GM21576 (cell line): Measurements from ENCODE around the gene TMEFF2.

Experiments used
- ATAC-seq: cut with Tn5 transposase; IDR thresholded peaks from one replicate; pipeline ENCODE4 v1.9.1; 2021; ENCODE audit warnings: mild to moderate bottlenecking, moderate library complexity; ENCODE audit not compliant: unreplicated experiment

TMEFF2 gene

DNA sequence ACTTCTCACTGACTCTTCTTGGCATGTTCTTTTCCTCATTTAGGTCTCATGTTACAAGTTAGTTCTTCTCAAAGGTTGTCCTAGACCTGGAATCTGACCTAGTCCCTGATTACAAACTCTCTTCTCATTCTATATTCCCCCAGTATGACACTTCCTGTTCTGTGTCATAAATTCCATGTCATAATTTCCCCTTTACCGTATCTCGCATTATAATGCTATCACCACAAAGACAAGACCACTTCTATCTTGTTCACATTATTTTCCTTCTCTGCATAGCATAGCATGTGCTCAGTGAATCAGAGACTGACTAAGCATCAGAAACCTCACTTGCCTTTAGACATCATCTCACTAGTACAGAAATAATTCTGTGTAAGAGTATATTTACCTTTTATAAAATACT lies 284.2 kb downstream of the TMEFF2 start:
- no peak for ATAC-seq

DNA sequence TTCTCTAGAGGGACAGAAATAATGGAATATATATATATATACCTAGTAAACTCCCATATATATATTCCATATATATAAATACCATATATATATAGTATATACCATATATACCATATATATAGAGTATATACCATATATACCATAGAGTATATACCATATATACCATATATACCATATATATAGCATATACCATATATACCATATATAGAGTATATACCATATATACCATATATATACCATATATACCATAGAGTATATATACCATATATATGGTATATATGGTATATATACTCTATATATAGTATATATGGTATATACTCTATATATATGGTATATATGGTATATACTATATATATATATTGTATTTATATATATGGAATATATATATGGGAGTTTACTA lies 285.9 kb downstream of the TMEFF2 start:
- ATAC-seq: no peak

GRCh38 chr2:191907545-191907944 lies 287.2 kb downstream of the TMEFF2 start:
- ATAC-seq: no peak

- no peak for ATAC-seq
Measured at GRCh38 chr2:191907091-191907490, 287.6 kb downstream of the TMEFF2 start.

DNA sequence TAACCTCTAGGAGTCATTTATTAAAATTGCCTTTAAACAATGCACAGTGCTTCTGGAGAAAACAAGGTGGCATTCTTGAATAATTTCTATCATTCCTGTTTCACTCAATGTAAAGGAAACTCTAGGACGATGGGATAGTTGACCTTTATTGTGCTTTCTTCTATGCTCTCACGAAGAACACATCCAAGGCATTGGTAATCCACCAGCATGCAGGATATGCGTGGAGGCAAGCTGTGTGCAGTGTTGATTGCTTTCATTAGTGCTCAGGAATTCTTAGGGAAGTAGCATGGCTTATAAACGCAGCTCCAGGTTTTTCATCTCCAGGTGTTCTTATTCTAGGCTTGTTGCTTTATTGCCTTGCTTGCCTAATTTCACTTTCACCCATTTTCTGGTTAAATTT lies 289.4 kb downstream of the TMEFF2 start:
- no peak for ATAC-seq

DNA sequence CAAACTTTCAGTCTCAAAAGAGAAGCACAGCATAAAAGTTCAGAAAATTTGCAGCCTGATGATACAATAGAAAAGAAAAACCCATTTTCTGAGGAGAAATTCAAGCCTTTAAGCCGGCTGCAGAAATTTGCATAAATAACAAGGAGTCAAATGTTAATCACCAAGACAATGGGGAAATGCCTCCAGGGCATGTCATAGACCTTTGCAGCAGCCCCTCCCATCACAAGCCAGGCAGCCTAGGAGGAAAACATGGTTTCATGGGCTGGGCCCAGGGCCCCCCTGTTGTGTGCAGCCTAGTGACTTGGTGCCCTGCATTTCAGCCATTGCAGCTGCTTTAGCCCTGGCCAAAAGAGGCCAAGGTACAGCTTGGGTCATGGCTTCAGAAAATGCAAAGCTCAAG lies 293.7 kb downstream of the TMEFF2 start:
- no peak for ATAC-seq

GRCh38 chr2:191899410-191899809 lies 295.3 kb downstream of the TMEFF2 start:
- ATAC-seq: no peak
